ENCODE results near the gene ATAD1.

The ATAD1 gene

DNA sequence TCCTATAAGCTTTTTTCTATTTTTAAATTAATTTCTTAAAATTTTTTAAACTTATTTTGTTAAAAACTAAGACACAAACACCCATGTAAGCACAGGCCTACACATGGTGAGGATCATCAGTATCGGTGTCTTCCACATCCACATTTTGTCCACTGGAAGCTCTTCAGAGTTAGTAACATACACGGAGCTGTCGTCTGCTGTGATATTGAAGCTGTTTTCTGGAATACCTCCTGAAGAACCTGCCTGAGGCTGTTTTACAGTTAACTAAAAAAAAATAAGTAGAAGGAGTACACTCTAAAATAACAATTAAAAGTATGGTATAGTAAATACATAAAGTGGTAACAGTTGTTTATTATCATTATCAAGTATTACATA lies 27.6 kb upstream of the ATAD1 start:
- H3K4me3 ChIP-seq (ENCODE audit: low read length): no peak overlapping the region
- no peak for DNase-seq (ENCODE audit: low read depth)
- TF ChIP-seq, protein P1, sequence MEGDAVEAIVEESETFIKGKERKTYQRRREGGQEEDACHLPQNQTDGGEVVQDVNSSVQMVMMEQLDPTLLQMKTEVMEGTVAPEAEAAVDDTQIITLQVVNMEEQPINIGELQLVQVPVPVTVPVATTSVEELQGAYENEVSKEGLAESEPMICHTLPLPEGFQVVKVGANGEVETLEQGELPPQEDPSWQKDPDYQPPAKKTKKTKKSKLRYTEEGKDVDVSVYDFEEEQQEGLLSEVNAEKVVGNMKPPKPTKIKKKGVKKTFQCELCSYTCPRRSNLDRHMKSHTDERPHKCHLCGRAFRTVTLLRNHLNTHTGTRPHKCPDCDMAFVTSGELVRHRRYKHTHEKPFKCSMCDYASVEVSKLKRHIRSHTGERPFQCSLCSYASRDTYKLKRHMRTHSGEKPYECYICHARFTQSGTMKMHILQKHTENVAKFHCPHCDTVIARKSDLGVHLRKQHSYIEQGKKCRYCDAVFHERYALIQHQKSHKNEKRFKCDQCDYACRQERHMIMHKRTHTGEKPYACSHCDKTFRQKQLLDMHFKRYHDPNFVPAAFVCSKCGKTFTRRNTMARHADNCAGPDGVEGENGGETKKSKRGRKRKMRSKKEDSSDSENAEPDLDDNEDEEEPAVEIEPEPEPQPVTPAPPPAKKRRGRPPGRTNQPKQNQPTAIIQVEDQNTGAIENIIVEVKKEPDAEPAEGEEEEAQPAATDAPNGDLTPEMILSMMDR (conservative IDR thresholded peaks at IDR 0.05; ENCODE audit: low read length): no peak

GRCh38 chr10:87844837-87845623 lies 27.0 kb upstream of the ATAD1 start:
- no peak overlapping the region for H3K4me3 ChIP-seq (ENCODE audit: low read length)
- peak; percentile 34 for DNase-seq (ENCODE audit: low read depth)
- TF ChIP-seq, protein P1 (conservative IDR thresholded peaks at IDR 0.05; ENCODE audit: low read length): no peak

GRCh38 chr10:87843714-87844113 lies 25.7 kb upstream of the ATAD1 start:
- no peak for DNase-seq (ENCODE audit: low read depth)
- TF ChIP-seq, protein P1 (conservative IDR thresholded peaks at IDR 0.05; ENCODE audit: low read length): no peak
- no peak overlapping the region for H3K4me3 ChIP-seq (ENCODE audit: low read length)

DNA sequence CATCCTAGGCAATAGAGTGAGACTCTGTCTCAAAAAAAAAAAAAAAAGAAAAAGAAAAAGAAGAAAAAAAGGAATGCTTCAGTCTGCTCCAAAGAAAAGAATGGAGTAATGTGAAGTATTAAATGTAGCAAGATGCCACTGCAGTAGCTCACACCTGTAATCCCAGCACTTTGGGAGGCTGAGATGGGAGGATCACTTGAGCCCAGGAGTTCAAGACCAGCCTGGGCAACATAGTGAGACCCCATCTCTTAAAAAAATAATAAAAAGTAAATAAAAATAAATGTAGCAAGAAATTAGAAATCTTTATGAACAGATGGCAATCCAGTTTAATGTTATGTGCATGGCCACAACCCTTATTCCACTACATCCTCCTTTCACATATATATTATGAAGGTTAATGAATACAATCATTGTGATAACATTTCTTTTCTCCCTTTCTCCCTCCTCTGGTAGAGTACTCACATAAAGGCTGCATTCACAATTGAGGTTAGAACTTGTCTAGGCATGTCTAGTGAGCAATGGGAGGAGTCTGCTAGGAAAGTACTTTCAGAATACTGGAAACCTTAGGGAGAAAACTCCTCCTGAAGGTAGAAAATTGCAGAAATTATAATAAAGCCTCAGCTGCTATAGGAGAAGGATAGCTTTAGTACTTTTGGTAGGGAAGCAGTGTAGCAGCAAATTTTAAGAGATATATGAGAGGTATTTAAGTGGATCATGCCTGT lies 24.9 kb upstream of the ATAD1 start:
- TF ChIP-seq, protein P1 (conservative IDR thresholded peaks at IDR 0.05; ENCODE audit: low read length): peak; percentile 22; the same call in 1 of the 2 replicates
- DNase-seq (ENCODE audit: low read depth): peak; percentile 82
- no peak overlapping the region for H3K4me3 ChIP-seq (ENCODE audit: low read length)

DNA sequence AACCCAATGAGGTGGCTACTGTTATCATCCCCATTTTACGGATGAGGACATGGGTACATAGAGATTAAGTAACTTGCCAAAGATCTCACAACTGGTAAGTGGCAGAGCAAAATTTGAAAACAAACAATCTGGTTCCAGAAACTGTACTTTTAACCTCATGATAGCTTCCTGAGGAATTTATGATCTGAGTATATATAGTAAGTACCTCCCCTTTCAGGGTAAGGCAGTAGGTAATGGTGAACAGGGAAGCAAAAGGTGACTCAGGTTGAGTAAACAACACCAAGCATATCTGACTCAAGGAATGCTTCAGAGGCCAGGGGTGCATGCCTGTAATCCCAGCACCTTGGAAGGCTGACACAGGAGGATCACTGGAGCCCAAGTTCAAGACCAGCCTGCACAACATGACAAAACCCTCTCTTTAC lies 24.2 kb upstream of the ATAD1 start:
- peak; percentile 3 for DNase-seq (ENCODE audit: low read depth)
- TF ChIP-seq, protein P1 (conservative IDR thresholded peaks at IDR 0.05; ENCODE audit: low read length): no peak
- H3K4me3 ChIP-seq (ENCODE audit: low read length): no peak overlapping the region

GRCh38 chr10:87841186-87841585 lies 23.2 kb upstream of the ATAD1 start:
- DNase-seq (ENCODE audit: low read depth): peak; percentile 31
- no peak overlapping the region for H3K4me3 ChIP-seq (ENCODE audit: low read length)
- TF ChIP-seq, protein P1 (conservative IDR thresholded peaks at IDR 0.05; ENCODE audit: low read length): no peak

DNA sequence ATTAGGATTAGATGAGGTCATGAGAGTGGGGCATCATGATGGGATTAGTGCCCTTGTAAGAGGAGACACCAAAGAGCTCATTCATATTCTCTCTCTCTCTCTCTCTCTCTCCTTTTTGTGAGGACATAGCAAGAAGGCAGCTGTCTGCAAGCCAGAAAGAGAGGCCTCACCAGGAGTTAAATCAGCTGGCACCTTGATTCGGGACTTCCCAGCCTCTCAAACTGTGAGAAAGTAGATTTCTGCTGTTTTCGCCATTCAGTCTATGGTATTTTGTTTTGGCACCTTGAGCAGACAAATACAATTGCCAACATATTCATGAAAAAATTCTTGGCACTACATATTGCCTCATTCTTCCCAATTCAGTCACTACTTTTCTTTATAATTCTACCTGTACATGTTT lies 20.6 kb upstream of the ATAD1 start:
- TF ChIP-seq, protein P1 (conservative IDR thresholded peaks at IDR 0.05; ENCODE audit: low read length): no peak
- DNase-seq (ENCODE audit: low read depth): peak; percentile 26
- no peak overlapping the region for H3K4me3 ChIP-seq (ENCODE audit: low read length)
